SU-DHL-6 (cell line): ENCODE results near the gene DACT3.

ENCODE experiments used
- H2AFZ ChIP-seq: fragments of 200-600 bp; sonication (generic); 2 replicates; pipeline ENCODE4 v1.6.1; 2014; ENCODE audit warnings: low read depth, mild to moderate bottlenecking, moderate library complexity, mixed read lengths, antibody characterized with exemption, low read length; ENCODE audit not compliant: severe bottlenecking
- H3F3A ChIP-seq: fragments of 200-600 bp; shearing (Covaris generic); 2 replicates; pipeline ENCODE4 v1.6.0; 2016; ENCODE audit warnings: antibody characterized with exemption, mild to moderate bottlenecking; ENCODE audit not compliant: insufficient read depth
- H3K27ac ChIP-seq: fragments of 200-600 bp; sonication (generic); 2 replicates; pipeline ENCODE4 v1.5.1; 2016; ENCODE audit warnings: low read depth, mild to moderate bottlenecking, low read length, moderate library complexity, mixed read lengths
- H3K27me3 ChIP-seq: fragments of 200-600 bp; sonication (generic), shearing (Covaris generic); 2 replicates; pipeline ENCODE4 v1.6.0; 2014; ENCODE audit warnings: mild to moderate bottlenecking, low read length
- H3K36me3 ChIP-seq: fragments of 200-600 bp; sonication (generic); 2 replicates; pipeline ENCODE4 v1.6.1; 2014; ENCODE audit warnings: mild to moderate bottlenecking, low read length, mixed read lengths
- H3K4me2 ChIP-seq: fragments of 300-600, 200-600 bp; shearing (Covaris generic), sonication (generic); 2 replicates; pipeline ENCODE4 v1.6.0; 2014; ENCODE audit warnings: low read length, low read depth, mild to moderate bottlenecking; ENCODE audit not compliant: poor library complexity, severe bottlenecking
- H3K4me3 ChIP-seq: fragments of 200-600 bp; sonication (generic); 2 replicates; pipeline ENCODE4 v1.5.1; 2014; ENCODE audit warnings: antibody characterized with exemption, low read length, mild to moderate bottlenecking, mixed read lengths; ENCODE audit not compliant: insufficient read depth, poor library complexity, severe bottlenecking
- H3K79me2 ChIP-seq: fragments of 200-600 bp; sonication (generic); 2 replicates; pipeline ENCODE4 v1.6.1; 2014; ENCODE audit warnings: mild to moderate bottlenecking, low read length, moderate library complexity; ENCODE audit not compliant: insufficient read depth
- H3K9ac ChIP-seq: fragments of 200-600 bp; sonication (generic); 2 replicates; pipeline ENCODE4 v1.7.0; 2014; ENCODE audit warnings: mild to moderate bottlenecking, low read length
- H3K9me2 ChIP-seq: fragments of 200-600 bp; sonication (generic); replicated peaks from 2 replicates; pipeline ENCODE4 v1.6.1; 2014; ENCODE audit warnings: low read length; ENCODE audit not compliant: insufficient read depth
- H3K9me3 ChIP-seq: fragments of 200-600 bp; sonication (generic); 2 replicates; pipeline ENCODE4 v1.6.1; 2014; ENCODE audit warnings: low read length, mixed read lengths; ENCODE audit not compliant: insufficient read depth
- H4K20me1 ChIP-seq: fragments of 200-600 bp; sonication (generic); 2 replicates; pipeline ENCODE4 v1.6.1; 2014; ENCODE audit warnings: low read depth, mild to moderate bottlenecking, antibody characterized with exemption, low read length, moderate library complexity, mixed read lengths
- CTCF ChIP-seq: fragments of 200-600 bp; sonication (generic); IDR thresholded peaks from one replicate; pipeline ENCODE4 v1.5.1; 2017; ENCODE audit warnings: antibody characterized with exemption, mild to moderate bottlenecking, low read length, moderate library complexity; ENCODE audit not compliant: insufficient read depth, poor library complexity, severe bottlenecking
- EZH2phosphoT487 ChIP-seq: fragments of 200-600 bp; sonication (generic), shearing (Covaris generic); conservative IDR thresholded peaks from 2 replicates; pipeline ENCODE4 v1.6.1; 2018; ENCODE audit warnings: mild to moderate bottlenecking, antibody characterized with exemption, low read length, moderate library complexity, mixed read lengths

The DACT3 gene

GRCh38 chr19:46637224-46637623, 23.8 kb downstream of the DACT3 start:
- Histone ChIP-seq H3F3A (no peaks in the 10 kb centered on the region), H3K79me2 (no peaks in the 10 kb centered on the region), H3K9me3 (no peaks in the 10 kb centered on the region), H3K27me3 (no peaks in the 10 kb centered on the region), H3K4me2 (no peak overlapping the region), H3K9me2 (no peaks in the 10 kb centered on the region), H3K4me3 (no peak overlapping the region), H3K36me3 (no peaks in the 10 kb centered on the region), H3K9ac (no peak overlapping the region), H4K20me1 (no peaks in the 10 kb centered on the region), H2AFZ (no peak overlapping the region), H3K27ac (no peak overlapping the region)
- TF ChIP-seq CTCF: no peak
- no peak for TF ChIP-seq EZH2phosphoT487

- Histone ChIP-seq H3K4me3 (no peak within 1 kb of the TSS), H3K36me3 (no peaks in the 10 kb centered on the region), H2AFZ (no peak within 1 kb of the TSS), H3F3A (no peaks in the 10 kb centered on the region), H3K9me3 (no peaks in the 10 kb centered on the region), H3K79me2 (no peaks in the 10 kb centered on the region), H3K9ac (no peak within 1 kb of the TSS), H3K27me3 (no peaks in the 10 kb centered on the region), H3K27ac (no peak within 1 kb of the TSS), H4K20me1 (no peaks in the 10 kb centered on the region), H3K4me2 (no peak within 1 kb of the TSS), H3K9me2 (no peaks in the 10 kb centered on the region)
- TF ChIP-seq CTCF: no peak
- TF ChIP-seq EZH2phosphoT487: no peak
Measured at GRCh38 chr19:46635920-46636761, 24.8 kb downstream of the DACT3 start, which contains the start of gene GNG8. Gene GNG8, minus strand, starts transcription at chr19:46636202. Its CDS starts 1,520 bp downstream, at chr19:46634682.

GRCh38 chr19:46634656-46635218, 26.2 kb downstream of the DACT3 start:
- TF ChIP-seq CTCF: no peak
- no peak for TF ChIP-seq EZH2phosphoT487
- no peaks in the 10 kb centered on the region for H3K36me3 ChIP-seq
- H3F3A ChIP-seq: no peaks in the 10 kb centered on the region
- H3K9me3 ChIP-seq: no peaks in the 10 kb centered on the region
- no peak overlapping the region for H3K4me2 ChIP-seq
- no peak overlapping the region for H2AFZ ChIP-seq
- H3K27ac ChIP-seq: no peak overlapping the region
- H3K9ac ChIP-seq: no peak overlapping the region
- H3K79me2 ChIP-seq: no peaks in the 10 kb centered on the region
- no peaks in the 10 kb centered on the region for H3K9me2 ChIP-seq
- H3K27me3 ChIP-seq: no peaks in the 10 kb centered on the region
- H3K4me3 ChIP-seq: no peak overlapping the region
- H4K20me1 ChIP-seq: no peaks in the 10 kb centered on the region
